ENCODE measurements around the gene CFAP299.

GRCh38 chr4:80613470-80613869 lies 277.9 kb downstream of the CFAP299 start:
- TF ChIP-seq ZNF24 (IDR thresholded peaks at IDR 0.05) (no peak), RAD21 (CRISPR knock-in tag; conservative IDR thresholded peaks at IDR 0.05 in 1 of 2, IDR thresholded peaks at IDR 0.05 in 1 of 2) (no peak), TAF1 (IDR thresholded peaks at IDR 0.05; ENCODE audit: control insufficient read depth, extremely low read depth, insufficient read depth, low read length, severe bottlenecking) (no peak), REST (IDR thresholded peaks at IDR 0.05; ENCODE audit: borderline replicate concordance) (no peak), REST (CRISPR knock-in tag; IDR thresholded peaks at IDR 0.05; ENCODE audit: low read depth) (no peak), POLR2A (conservative IDR thresholded peaks at IDR 0.05) (no peak), NFE2L1 (tag; IDR thresholded peaks at IDR 0.05; ENCODE audit: borderline replicate concordance, low read depth) (no peak), POLR2AphosphoS5 (IDR thresholded peaks at IDR 0.05; ENCODE audit: control insufficient read depth, insufficient read depth, low read depth, low read length) (no peak), MXI1 (IDR thresholded peaks at IDR 0.05; ENCODE audit: low read depth, low read length) (no peak), SMARCA4 (IDR thresholded peaks at IDR 0.05) (no peak), ETS1 (conservative IDR thresholded peaks at IDR 0.05; ENCODE audit: control insufficient read depth, low read depth, low read length) (no peak), ZBTB40 (IDR thresholded peaks at IDR 0.05) (no peak), ZBTB40 (CRISPR knock-in tag; IDR thresholded peaks at IDR 0.05) (no peak), TCF7L2 (IDR thresholded peaks at IDR 0.05; ENCODE audit: low read depth, low read length) (no peak), EGR1 (conservative IDR thresholded peaks at IDR 0.05) (no peak), NR2C2 (CRISPR knock-in tag; IDR thresholded peaks at IDR 0.05) (no peak), NR2C2 (tag; IDR thresholded peaks at IDR 0.05) (no peak)

Measured in K562 (cell line).